Liver (tissue), 9 donors: Measurements from ENCODE around the gene CDKL4. TPM values are rescaled to one million over a fixed set of nuclear protein-coding genes. Genes with fewer than 3 reads are reported as not detected.

Experiments
- DNase-seq: peaks from one replicate; pipeline ENCODE4 v3.0.0-alpha.2; 2017; ENCODE audit warnings: low spot score
- H3K27ac ChIP-seq, 2 donors: one replicate each; pipeline ENCODE4 v1.7.0; 2013; ENCODE audit warnings: inconsistent platforms in 2 of 2, low read length in 2 of 2, control low read depth in 1 of 2, low read depth in 1 of 2, mild to moderate bottlenecking in 1 of 2
- H3K27me3 ChIP-seq, 4 donors: one replicate each; pipeline versions ENCODE4 v1.6.1 to v1.7.0; 2013; ENCODE audit warnings: low read length in 3 of 4, inconsistent platforms in 1 of 4, mild to moderate bottlenecking in 1 of 4, moderate library complexity in 1 of 4; ENCODE audit not compliant: control insufficient read depth in 4 of 4, insufficient read depth in 4 of 4
- H3K36me3 ChIP-seq, 4 donors: one replicate each; pipeline versions ENCODE4 v1.6.1 to v1.7.0; 2013; ENCODE audit warnings: low read length in 3 of 4, mild to moderate bottlenecking in 3 of 4, low read depth in 1 of 4, moderate library complexity in 1 of 4; ENCODE audit not compliant: control insufficient read depth in 4 of 4, insufficient read depth in 3 of 4
- H3K4me1 ChIP-seq, 4 donors: one replicate each; pipeline versions ENCODE4 v1.6.1 to v1.7.0; 2013; ENCODE audit warnings: low read length in 3 of 4, mild to moderate bottlenecking in 3 of 4, moderate library complexity in 1 of 4; ENCODE audit not compliant: control insufficient read depth in 4 of 4, insufficient read depth in 4 of 4
- H3K4me3 ChIP-seq, 3 donors: one replicate each; pipeline versions ENCODE4 v1.6.1 to v1.7.0; 2013; ENCODE audit warnings: low read length in 3 of 3, control low read depth in 1 of 3, low read depth in 1 of 3, mild to moderate bottlenecking in 1 of 3
- H3K9ac ChIP-seq, 2 donors: one replicate each; pipeline ENCODE4 v1.7.0; 2013; ENCODE audit warnings: low read length in 2 of 2, mild to moderate bottlenecking in 2 of 2, moderate library complexity in 2 of 2, control low read depth in 1 of 2, low read depth in 1 of 2
- H3K9me3 ChIP-seq, 4 donors: one replicate each; pipeline versions ENCODE4 v1.6.1 to v1.7.0; 2013; ENCODE audit warnings: low read length in 3 of 4; ENCODE audit not compliant: control insufficient read depth in 4 of 4
- EGR1 ChIP-seq, 2 donors: IDR thresholded peaks; 2 replicates each; pipeline ENCODE4 v1.6.1; 2016 to 2018; ENCODE audit warnings: antibody characterized with exemption in 2 of 2, low read depth in 2 of 2
- FOXA1 ChIP-seq: IDR thresholded peaks from 2 replicates; pipeline ENCODE4 v1.6.1; 2016; ENCODE audit warnings: antibody characterized with exemption
- FOXA2 ChIP-seq: IDR thresholded peaks from 2 replicates; pipeline ENCODE4 v1.6.1; 2016; ENCODE audit warnings: antibody characterized with exemption
- GABPA ChIP-seq, 2 donors: IDR thresholded peaks in 1 of 2; conservative IDR thresholded peaks in 1 of 2; 2 replicates each; pipeline ENCODE4 v1.6.1; 2016; ENCODE audit warnings: antibody characterized with exemption in 2 of 2, mild to moderate bottlenecking in 1 of 2, moderate library complexity in 1 of 2
- HNF4A ChIP-seq, 2 donors: conservative IDR thresholded peaks; 2 replicates each; pipeline ENCODE4 v1.6.1; 2016; ENCODE audit warnings: antibody characterized with exemption in 2 of 2, mild to moderate bottlenecking in 2 of 2
- HNF4G ChIP-seq: IDR thresholded peaks from 2 replicates; pipeline ENCODE4 v1.6.1; 2016; ENCODE audit warnings: antibody characterized with exemption
- JUND ChIP-seq, 2 donors: IDR thresholded peaks; 2 replicates each; pipeline ENCODE4 v1.6.1; 2016; ENCODE audit warnings: antibody characterized with exemption in 2 of 2
- NR2F2 ChIP-seq: IDR thresholded peaks from 2 replicates; pipeline ENCODE4 v1.6.1; 2016; ENCODE audit warnings: antibody characterized with exemption
- RAD21 ChIP-seq, 2 donors: IDR thresholded peaks; 2 replicates each; pipeline ENCODE4 v1.6.1; 2016; ENCODE audit warnings: antibody characterized with exemption in 2 of 2, mild to moderate bottlenecking in 2 of 2
- SP1 ChIP-seq: IDR thresholded peaks from 2 replicates; pipeline ENCODE4 v1.6.1; 2018; ENCODE audit warnings: antibody characterized with exemption, mild to moderate bottlenecking
- TAF1 ChIP-seq: conservative IDR thresholded peaks from 2 replicates; pipeline ENCODE4 v1.6.1; 2016; ENCODE audit warnings: antibody characterized with exemption, mild to moderate bottlenecking
- YY1 ChIP-seq: IDR thresholded peaks from 2 replicates; pipeline ENCODE4 v1.6.1; 2016; ENCODE audit warnings: antibody characterized with exemption, mild to moderate bottlenecking
- WGBS: extraction: QIAGEN DNeasy Blood & Tissue Kit; methylation state at CpG from one replicate; pipeline ENCODE4 v1.1.7; 2013; 5-methylcytosine and 5-hydroxymethylcytosine counted together
- polyA plus RNA-seq, 2 donors: library from polyadenylated mRNA; stranded (reverse) in 1 of 2; unstranded in 1 of 2; fragments of 200-250 nt in 1 of 2; fragments of >200 nt in 1 of 2; fragmentation: Nextera tagmentation in 1 of 2; extraction: Ambion mirVana in 1 of 2; gene quantifications; one replicate each; pipeline versions ENCODE4 v1.2.1 to v1.2.3, GENCODE V29; 2013 to 2015
- total RNA-seq, 2 donors: library from RNA; depleted of rRNA; stranded (reverse); fragments of >200 nt; gene quantifications; one replicate each; pipeline ENCODE4 v1.2.3, GENCODE V29; 2014
- TF ChIP-seq, protein P1 (sequence below): IDR thresholded peaks from 2 replicates; pipeline ENCODE4 v1.6.1; 2016; ENCODE audit warnings: antibody characterized with exemption, mild to moderate bottlenecking
- TF ChIP-seq, protein P2 (sequence below): IDR thresholded peaks from 2 replicates; pipeline ENCODE4 v1.6.1; 2016; ENCODE audit warnings: antibody characterized with exemption
- TF ChIP-seq, protein P3 (sequence below): IDR thresholded peaks from 2 replicates; pipeline ENCODE4 v1.6.1; 2016; ENCODE audit warnings: antibody characterized with exemption
- TF ChIP-seq, protein P4 (sequence below): IDR thresholded peaks from 2 replicates; pipeline ENCODE4 v1.6.1; 2016; ENCODE audit warnings: antibody characterized with exemption
- TF ChIP-seq, protein P5 (sequence below): fragments of 150-350 bp; IDR thresholded peaks from 2 replicates; pipeline ENCODE4 v1.5.1; 2017; ENCODE audit warnings: improper control_type of control experiment, low read depth, low read length; ENCODE audit not compliant: missing input control
- donor health status: healthy.
- donor health status: healthy.
- donor health status: healthy.
- donor health status: healthy.
- donor health status: healthy.

The CDKL4 gene
- total and polyA plus RNA-seq, 4 donors: 0.25 to 1.1 TPM; not detected in 2

GRCh38 chr2:39264733-39265132 is 21.0 kb upstream of the CDKL4 start:
- H3K27me3 ChIP-seq: no peaks in the 10 kb centered on the region
- 88% methylated on average over 1 of the region's 1 CpG for WGBS
- H3K4me1 ChIP-seq: no peaks in the 10 kb centered on the region
- no peak overlapping the region for H3K9ac ChIP-seq
- H3K4me3 ChIP-seq: no peak overlapping the region
- TF ChIP-seq SP1: no peak
- no peak for TF ChIP-seq RAD21 (IDR thresholded peaks at IDR 0.05)
- TF ChIP-seq, protein P1, sequence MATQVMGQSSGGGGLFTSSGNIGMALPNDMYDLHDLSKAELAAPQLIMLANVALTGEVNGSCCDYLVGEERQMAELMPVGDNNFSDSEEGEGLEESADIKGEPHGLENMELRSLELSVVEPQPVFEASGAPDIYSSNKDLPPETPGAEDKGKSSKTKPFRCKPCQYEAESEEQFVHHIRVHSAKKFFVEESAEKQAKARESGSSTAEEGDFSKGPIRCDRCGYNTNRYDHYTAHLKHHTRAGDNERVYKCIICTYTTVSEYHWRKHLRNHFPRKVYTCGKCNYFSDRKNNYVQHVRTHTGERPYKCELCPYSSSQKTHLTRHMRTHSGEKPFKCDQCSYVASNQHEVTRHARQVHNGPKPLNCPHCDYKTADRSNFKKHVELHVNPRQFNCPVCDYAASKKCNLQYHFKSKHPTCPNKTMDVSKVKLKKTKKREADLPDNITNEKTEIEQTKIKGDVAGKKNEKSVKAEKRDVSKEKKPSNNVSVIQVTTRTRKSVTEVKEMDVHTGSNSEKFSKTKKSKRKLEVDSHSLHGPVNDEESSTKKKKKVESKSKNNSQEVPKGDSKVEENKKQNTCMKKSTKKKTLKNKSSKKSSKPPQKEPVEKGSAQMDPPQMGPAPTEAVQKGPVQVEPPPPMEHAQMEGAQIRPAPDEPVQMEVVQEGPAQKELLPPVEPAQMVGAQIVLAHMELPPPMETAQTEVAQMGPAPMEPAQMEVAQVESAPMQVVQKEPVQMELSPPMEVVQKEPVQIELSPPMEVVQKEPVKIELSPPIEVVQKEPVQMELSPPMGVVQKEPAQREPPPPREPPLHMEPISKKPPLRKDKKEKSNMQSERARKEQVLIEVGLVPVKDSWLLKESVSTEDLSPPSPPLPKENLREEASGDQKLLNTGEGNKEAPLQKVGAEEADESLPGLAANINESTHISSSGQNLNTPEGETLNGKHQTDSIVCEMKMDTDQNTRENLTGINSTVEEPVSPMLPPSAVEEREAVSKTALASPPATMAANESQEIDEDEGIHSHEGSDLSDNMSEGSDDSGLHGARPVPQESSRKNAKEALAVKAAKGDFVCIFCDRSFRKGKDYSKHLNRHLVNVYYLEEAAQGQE: no peak
- TF ChIP-seq, protein P2, sequence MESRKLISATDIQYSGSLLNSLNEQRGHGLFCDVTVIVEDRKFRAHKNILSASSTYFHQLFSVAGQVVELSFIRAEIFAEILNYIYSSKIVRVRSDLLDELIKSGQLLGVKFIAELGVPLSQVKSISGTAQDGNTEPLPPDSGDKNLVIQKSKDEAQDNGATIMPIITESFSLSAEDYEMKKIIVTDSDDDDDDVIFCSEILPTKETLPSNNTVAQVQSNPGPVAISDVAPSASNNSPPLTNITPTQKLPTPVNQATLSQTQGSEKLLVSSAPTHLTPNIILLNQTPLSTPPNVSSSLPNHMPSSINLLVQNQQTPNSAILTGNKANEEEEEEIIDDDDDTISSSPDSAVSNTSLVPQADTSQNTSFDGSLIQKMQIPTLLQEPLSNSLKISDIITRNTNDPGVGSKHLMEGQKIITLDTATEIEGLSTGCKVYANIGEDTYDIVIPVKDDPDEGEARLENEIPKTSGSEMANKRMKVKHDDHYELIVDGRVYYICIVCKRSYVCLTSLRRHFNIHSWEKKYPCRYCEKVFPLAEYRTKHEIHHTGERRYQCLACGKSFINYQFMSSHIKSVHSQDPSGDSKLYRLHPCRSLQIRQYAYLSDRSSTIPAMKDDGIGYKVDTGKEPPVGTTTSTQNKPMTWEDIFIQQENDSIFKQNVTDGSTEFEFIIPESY: no peak
- TF ChIP-seq HNF4G: no peak
- TF ChIP-seq, protein P3, sequence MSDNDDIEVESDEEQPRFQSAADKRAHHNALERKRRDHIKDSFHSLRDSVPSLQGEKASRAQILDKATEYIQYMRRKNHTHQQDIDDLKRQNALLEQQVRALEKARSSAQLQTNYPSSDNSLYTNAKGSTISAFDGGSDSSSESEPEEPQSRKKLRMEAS: no peak
- TF ChIP-seq, protein P4, sequence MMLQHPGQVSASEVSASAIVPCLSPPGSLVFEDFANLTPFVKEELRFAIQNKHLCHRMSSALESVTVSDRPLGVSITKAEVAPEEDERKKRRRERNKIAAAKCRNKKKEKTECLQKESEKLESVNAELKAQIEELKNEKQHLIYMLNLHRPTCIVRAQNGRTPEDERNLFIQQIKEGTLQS: no peak
- no peak for TF ChIP-seq TAF1
- H3K9me3 ChIP-seq: no peaks in the 10 kb centered on the region
- H3K36me3 ChIP-seq: peaks cover 0 to 34% (median 15%) of the 10 kb centered on the region in 4 donors
- no peak overlapping the region for H3K27ac ChIP-seq
- DNase-seq: no peak

DNA sequence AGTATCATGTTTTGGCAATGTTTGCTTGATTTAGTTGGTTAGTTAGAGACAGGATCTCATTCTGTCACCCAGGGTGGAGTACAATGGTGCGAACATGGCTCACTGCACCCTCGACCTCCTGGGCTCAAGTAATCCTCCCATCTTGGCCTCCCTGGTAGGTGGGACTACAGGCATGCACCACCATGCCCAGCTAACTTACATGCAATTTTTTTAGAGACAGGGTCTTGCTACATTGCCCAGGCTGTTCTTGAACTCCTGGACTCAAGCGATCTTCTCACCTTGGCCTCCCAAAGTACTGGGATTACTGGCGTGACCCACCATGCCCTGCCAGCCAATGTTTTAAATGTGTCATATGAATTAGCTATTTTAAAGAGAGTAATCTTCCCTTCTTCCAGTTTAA is 16.3 kb upstream of the CDKL4 start:
- Histone ChIP-seq H3K9ac (no peak overlapping the region), H3K9me3 (no peaks in the 10 kb centered on the region), H3K27ac (no peak overlapping the region), H3K36me3 (peaks cover 1 to 41% (median 23%) of the 10 kb centered on the region in 4 donors), H3K4me1 (no peaks in the 10 kb centered on the region), H3K27me3 (no peaks in the 10 kb centered on the region), H3K4me3 (no peak overlapping the region)
- DNase-seq: no peak
- no peak for TF ChIP-seq RAD21 (IDR thresholded peaks at IDR 0.05)
- no peak for TF ChIP-seq HNF4G
- TF ChIP-seq HNF4A (conservative IDR thresholded peaks at IDR 0.05): no peak
- TF ChIP-seq, protein P5, sequence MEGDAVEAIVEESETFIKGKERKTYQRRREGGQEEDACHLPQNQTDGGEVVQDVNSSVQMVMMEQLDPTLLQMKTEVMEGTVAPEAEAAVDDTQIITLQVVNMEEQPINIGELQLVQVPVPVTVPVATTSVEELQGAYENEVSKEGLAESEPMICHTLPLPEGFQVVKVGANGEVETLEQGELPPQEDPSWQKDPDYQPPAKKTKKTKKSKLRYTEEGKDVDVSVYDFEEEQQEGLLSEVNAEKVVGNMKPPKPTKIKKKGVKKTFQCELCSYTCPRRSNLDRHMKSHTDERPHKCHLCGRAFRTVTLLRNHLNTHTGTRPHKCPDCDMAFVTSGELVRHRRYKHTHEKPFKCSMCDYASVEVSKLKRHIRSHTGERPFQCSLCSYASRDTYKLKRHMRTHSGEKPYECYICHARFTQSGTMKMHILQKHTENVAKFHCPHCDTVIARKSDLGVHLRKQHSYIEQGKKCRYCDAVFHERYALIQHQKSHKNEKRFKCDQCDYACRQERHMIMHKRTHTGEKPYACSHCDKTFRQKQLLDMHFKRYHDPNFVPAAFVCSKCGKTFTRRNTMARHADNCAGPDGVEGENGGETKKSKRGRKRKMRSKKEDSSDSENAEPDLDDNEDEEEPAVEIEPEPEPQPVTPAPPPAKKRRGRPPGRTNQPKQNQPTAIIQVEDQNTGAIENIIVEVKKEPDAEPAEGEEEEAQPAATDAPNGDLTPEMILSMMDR: no peak
- TF ChIP-seq NR2F2: no peak
- TF ChIP-seq GABPA (IDR thresholded peaks at IDR 0.05 in 1 of 2, conservative IDR thresholded peaks at IDR 0.05 in 1 of 2): no peak
- TF ChIP-seq FOXA2: no peak
- TF ChIP-seq SP1: no peak
- TF ChIP-seq YY1: no peak
- TF ChIP-seq EGR1 (IDR thresholded peaks at IDR 0.05; ENCODE audit: low read depth in 2 of 2): no peak
- no peak for TF ChIP-seq JUND (IDR thresholded peaks at IDR 0.05)
- TF ChIP-seq, protein P4: no peak
- no peak for TF ChIP-seq FOXA1
- TF ChIP-seq, protein P1: no peak
- 98% methylated on average over 4 of the region's 4 CpGs for WGBS
